Liver (tissue), 9 donors: Measurements from ENCODE around the gene PPP2R3A. TPM values are rescaled to one million over a fixed set of nuclear protein-coding genes. Genes with fewer than 3 reads are reported as not detected.

Source experiments
- DNase-seq: peaks from one replicate; pipeline ENCODE4 v3.0.0-alpha.2; 2017; ENCODE audit warnings: low spot score
- H3K27ac ChIP-seq, 2 donors: one replicate each; pipeline ENCODE4 v1.7.0; 2013; ENCODE audit warnings: inconsistent platforms in 2 of 2, low read length in 2 of 2, control low read depth in 1 of 2, low read depth in 1 of 2, mild to moderate bottlenecking in 1 of 2
- H3K27me3 ChIP-seq, 4 donors: one replicate each; pipeline versions ENCODE4 v1.6.1 to v1.7.0; 2013; ENCODE audit warnings: low read length in 3 of 4, inconsistent platforms in 1 of 4, mild to moderate bottlenecking in 1 of 4, moderate library complexity in 1 of 4; ENCODE audit not compliant: control insufficient read depth in 4 of 4, insufficient read depth in 4 of 4
- H3K36me3 ChIP-seq, 4 donors: one replicate each; pipeline versions ENCODE4 v1.6.1 to v1.7.0; 2013; ENCODE audit warnings: low read length in 3 of 4, mild to moderate bottlenecking in 3 of 4, low read depth in 1 of 4, moderate library complexity in 1 of 4; ENCODE audit not compliant: control insufficient read depth in 4 of 4, insufficient read depth in 3 of 4
- H3K4me1 ChIP-seq, 4 donors: one replicate each; pipeline versions ENCODE4 v1.6.1 to v1.7.0; 2013; ENCODE audit warnings: low read length in 3 of 4, mild to moderate bottlenecking in 3 of 4, moderate library complexity in 1 of 4; ENCODE audit not compliant: control insufficient read depth in 4 of 4, insufficient read depth in 4 of 4
- H3K4me3 ChIP-seq, 3 donors: one replicate each; pipeline versions ENCODE4 v1.6.1 to v1.7.0; 2013; ENCODE audit warnings: low read length in 3 of 3, control low read depth in 1 of 3, low read depth in 1 of 3, mild to moderate bottlenecking in 1 of 3
- H3K9ac ChIP-seq, 2 donors: one replicate each; pipeline ENCODE4 v1.7.0; 2013; ENCODE audit warnings: low read length in 2 of 2, mild to moderate bottlenecking in 2 of 2, moderate library complexity in 2 of 2, control low read depth in 1 of 2, low read depth in 1 of 2
- H3K9me3 ChIP-seq, 4 donors: one replicate each; pipeline versions ENCODE4 v1.6.1 to v1.7.0; 2013; ENCODE audit warnings: low read length in 3 of 4; ENCODE audit not compliant: control insufficient read depth in 4 of 4
- FOXA1 ChIP-seq: IDR thresholded peaks from 2 replicates; pipeline ENCODE4 v1.6.1; 2016; ENCODE audit warnings: antibody characterized with exemption
- FOXA2 ChIP-seq: IDR thresholded peaks from 2 replicates; pipeline ENCODE4 v1.6.1; 2016; ENCODE audit warnings: antibody characterized with exemption
- GABPA ChIP-seq, 2 donors: IDR thresholded peaks in 1 of 2; conservative IDR thresholded peaks in 1 of 2; 2 replicates each; pipeline ENCODE4 v1.6.1; 2016; ENCODE audit warnings: antibody characterized with exemption in 2 of 2, mild to moderate bottlenecking in 1 of 2, moderate library complexity in 1 of 2
- HNF4G ChIP-seq: IDR thresholded peaks from 2 replicates; pipeline ENCODE4 v1.6.1; 2016; ENCODE audit warnings: antibody characterized with exemption
- JUND ChIP-seq, 2 donors: IDR thresholded peaks; 2 replicates each; pipeline ENCODE4 v1.6.1; 2016; ENCODE audit warnings: antibody characterized with exemption in 2 of 2
- NR2F2 ChIP-seq: IDR thresholded peaks from 2 replicates; pipeline ENCODE4 v1.6.1; 2016; ENCODE audit warnings: antibody characterized with exemption
- RAD21 ChIP-seq, 2 donors: IDR thresholded peaks; 2 replicates each; pipeline ENCODE4 v1.6.1; 2016; ENCODE audit warnings: antibody characterized with exemption in 2 of 2, mild to moderate bottlenecking in 2 of 2
- RXRA ChIP-seq, 2 donors: IDR thresholded peaks; 2 replicates each; pipeline ENCODE4 v1.6.1; 2017 to 2018; ENCODE audit warnings: antibody characterized with exemption in 2 of 2, mild to moderate bottlenecking in 1 of 2
- SP1 ChIP-seq: IDR thresholded peaks from 2 replicates; pipeline ENCODE4 v1.6.1; 2018; ENCODE audit warnings: antibody characterized with exemption, mild to moderate bottlenecking
- TAF1 ChIP-seq: conservative IDR thresholded peaks from 2 replicates; pipeline ENCODE4 v1.6.1; 2016; ENCODE audit warnings: antibody characterized with exemption, mild to moderate bottlenecking
- YY1 ChIP-seq: IDR thresholded peaks from 2 replicates; pipeline ENCODE4 v1.6.1; 2016; ENCODE audit warnings: antibody characterized with exemption, mild to moderate bottlenecking
- WGBS: extraction: QIAGEN DNeasy Blood & Tissue Kit; methylation state at CpG from one replicate; pipeline ENCODE4 v1.1.7; 2013; 5-methylcytosine and 5-hydroxymethylcytosine counted together
- polyA plus RNA-seq, 2 donors: library from polyadenylated mRNA; stranded (reverse) in 1 of 2; unstranded in 1 of 2; fragments of 200-250 nt in 1 of 2; fragments of >200 nt in 1 of 2; fragmentation: Nextera tagmentation in 1 of 2; extraction: Ambion mirVana in 1 of 2; gene quantifications; one replicate each; pipeline versions ENCODE4 v1.2.1 to v1.2.3, GENCODE V29; 2013 to 2015
- total RNA-seq, 2 donors: library from RNA; depleted of rRNA; stranded (reverse); fragments of >200 nt; gene quantifications; one replicate each; pipeline ENCODE4 v1.2.3, GENCODE V29; 2014
- TF ChIP-seq, protein P1 (sequence below): fragments of 150-350 bp; IDR thresholded peaks from 2 replicates; pipeline ENCODE4 v1.5.1; 2017; ENCODE audit warnings: improper control_type of control experiment, low read depth, low read length; ENCODE audit not compliant: missing input control
- TF ChIP-seq, protein P2 (sequence below): IDR thresholded peaks from 2 replicates; pipeline ENCODE4 v1.6.1; 2016; ENCODE audit warnings: antibody characterized with exemption, mild to moderate bottlenecking
- TF ChIP-seq, protein P3 (sequence below): IDR thresholded peaks from 2 replicates; pipeline ENCODE4 v1.6.1; 2016; ENCODE audit warnings: antibody characterized with exemption
- TF ChIP-seq, protein P4 (sequence below): IDR thresholded peaks from 2 replicates; pipeline ENCODE4 v1.6.1; 2016; ENCODE audit warnings: antibody characterized with exemption
- donor health status: healthy.
- donor health status: healthy.
- donor health status: healthy.
- donor health status: healthy.
- donor health status: healthy.

PPP2R3A gene
- total and polyA plus RNA-seq, 4 donors, result 0.54 to 3.3 (median 1.6) TPM

DNA sequence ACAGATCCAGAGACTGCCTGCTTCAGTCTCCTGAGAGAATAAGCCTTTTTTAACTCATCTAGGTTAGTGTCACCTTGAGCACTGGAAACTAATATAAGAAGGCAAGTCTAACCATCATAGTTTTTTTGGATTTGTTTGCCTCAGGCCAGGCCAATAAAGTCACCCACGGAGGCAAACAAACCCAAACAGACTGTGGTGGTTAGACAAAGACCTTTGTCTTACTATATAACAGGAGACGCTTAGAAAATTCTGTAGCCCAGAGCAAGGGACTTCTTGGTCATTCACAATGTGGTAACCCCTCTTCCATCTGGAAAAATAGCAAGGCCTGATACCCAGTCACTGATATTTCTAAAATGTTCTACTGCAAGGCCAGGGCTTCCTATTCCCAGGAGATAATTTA is 45.3 kb upstream of the PPP2R3A start:
- Histone ChIP-seq H3K9ac (no peak overlapping the region), H3K9me3 (no peaks in the 10 kb centered on the region), H3K27me3 (no peaks in the 10 kb centered on the region), H3K36me3 (no peaks in the 10 kb centered on the region), H3K4me1 (peaks cover 0 to 6% (median 0%) of the 10 kb centered on the region in 4 donors), H3K4me3 (no peak overlapping the region), H3K27ac (no peak overlapping the region)
- DNase-seq, result no peak
- TF ChIP-seq RAD21 (IDR thresholded peaks at IDR 0.05), result no peak
- TF ChIP-seq, protein P1, sequence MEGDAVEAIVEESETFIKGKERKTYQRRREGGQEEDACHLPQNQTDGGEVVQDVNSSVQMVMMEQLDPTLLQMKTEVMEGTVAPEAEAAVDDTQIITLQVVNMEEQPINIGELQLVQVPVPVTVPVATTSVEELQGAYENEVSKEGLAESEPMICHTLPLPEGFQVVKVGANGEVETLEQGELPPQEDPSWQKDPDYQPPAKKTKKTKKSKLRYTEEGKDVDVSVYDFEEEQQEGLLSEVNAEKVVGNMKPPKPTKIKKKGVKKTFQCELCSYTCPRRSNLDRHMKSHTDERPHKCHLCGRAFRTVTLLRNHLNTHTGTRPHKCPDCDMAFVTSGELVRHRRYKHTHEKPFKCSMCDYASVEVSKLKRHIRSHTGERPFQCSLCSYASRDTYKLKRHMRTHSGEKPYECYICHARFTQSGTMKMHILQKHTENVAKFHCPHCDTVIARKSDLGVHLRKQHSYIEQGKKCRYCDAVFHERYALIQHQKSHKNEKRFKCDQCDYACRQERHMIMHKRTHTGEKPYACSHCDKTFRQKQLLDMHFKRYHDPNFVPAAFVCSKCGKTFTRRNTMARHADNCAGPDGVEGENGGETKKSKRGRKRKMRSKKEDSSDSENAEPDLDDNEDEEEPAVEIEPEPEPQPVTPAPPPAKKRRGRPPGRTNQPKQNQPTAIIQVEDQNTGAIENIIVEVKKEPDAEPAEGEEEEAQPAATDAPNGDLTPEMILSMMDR, result no peak
- TF ChIP-seq SP1, result no peak
- TF ChIP-seq, protein P2, sequence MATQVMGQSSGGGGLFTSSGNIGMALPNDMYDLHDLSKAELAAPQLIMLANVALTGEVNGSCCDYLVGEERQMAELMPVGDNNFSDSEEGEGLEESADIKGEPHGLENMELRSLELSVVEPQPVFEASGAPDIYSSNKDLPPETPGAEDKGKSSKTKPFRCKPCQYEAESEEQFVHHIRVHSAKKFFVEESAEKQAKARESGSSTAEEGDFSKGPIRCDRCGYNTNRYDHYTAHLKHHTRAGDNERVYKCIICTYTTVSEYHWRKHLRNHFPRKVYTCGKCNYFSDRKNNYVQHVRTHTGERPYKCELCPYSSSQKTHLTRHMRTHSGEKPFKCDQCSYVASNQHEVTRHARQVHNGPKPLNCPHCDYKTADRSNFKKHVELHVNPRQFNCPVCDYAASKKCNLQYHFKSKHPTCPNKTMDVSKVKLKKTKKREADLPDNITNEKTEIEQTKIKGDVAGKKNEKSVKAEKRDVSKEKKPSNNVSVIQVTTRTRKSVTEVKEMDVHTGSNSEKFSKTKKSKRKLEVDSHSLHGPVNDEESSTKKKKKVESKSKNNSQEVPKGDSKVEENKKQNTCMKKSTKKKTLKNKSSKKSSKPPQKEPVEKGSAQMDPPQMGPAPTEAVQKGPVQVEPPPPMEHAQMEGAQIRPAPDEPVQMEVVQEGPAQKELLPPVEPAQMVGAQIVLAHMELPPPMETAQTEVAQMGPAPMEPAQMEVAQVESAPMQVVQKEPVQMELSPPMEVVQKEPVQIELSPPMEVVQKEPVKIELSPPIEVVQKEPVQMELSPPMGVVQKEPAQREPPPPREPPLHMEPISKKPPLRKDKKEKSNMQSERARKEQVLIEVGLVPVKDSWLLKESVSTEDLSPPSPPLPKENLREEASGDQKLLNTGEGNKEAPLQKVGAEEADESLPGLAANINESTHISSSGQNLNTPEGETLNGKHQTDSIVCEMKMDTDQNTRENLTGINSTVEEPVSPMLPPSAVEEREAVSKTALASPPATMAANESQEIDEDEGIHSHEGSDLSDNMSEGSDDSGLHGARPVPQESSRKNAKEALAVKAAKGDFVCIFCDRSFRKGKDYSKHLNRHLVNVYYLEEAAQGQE, result no peak
- no peak for TF ChIP-seq RXRA (IDR thresholded peaks at IDR 0.05)
- no peak for TF ChIP-seq HNF4G
- WGBS, result 82% methylated on average over 2 of the region's 2 CpGs

DNA sequence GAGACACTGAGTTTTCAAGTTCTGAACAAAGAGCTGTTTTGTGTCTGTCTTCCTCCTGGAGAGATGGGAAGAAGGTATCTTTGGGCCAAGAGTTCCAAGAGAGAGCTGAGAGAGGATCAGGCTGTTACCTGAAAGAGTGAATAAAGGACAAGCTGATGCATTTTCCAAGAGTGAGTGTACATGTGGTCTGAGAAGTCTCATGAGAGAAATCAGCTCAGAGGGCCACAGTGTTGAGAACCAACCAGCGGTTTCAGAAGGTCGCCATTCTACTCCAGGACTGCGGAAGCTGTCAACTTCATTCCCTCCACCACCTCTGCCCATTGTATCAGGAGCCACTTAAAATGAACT is 42.7 kb upstream of the PPP2R3A start:
- TF ChIP-seq RXRA (IDR thresholded peaks at IDR 0.05), result no peak
- Histone ChIP-seq H3K27me3 (no peaks in the 10 kb centered on the region), H3K4me3 (no peak overlapping the region), H3K27ac (no peak overlapping the region), H3K9ac (no peak overlapping the region), H3K36me3 (no peaks in the 10 kb centered on the region), H3K4me1 (no peaks in the 10 kb centered on the region), H3K9me3 (no peaks in the 10 kb centered on the region)
- DNase-seq, result no peak
- 93% methylated on average over 3 of the region's 3 CpGs for WGBS

DNA sequence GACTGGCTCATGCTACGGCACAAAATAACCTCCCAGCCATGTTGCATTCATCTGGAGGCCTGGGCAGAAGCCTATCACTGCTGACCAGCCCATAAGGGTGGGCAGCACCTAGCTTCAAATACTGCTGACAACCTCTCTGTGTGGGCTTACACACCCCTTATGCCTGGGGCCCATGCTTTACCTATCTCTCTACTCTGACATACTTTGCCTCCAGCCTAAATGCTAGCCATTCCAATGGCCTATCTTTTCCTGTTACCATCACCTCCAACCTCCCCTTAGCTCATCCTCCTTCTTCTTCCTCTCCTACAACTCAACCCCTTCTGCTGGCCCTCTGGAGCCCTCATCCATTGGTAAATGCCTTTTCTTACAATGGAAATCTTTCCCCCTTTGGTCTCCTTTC is 41.0 kb upstream of the PPP2R3A start:
- Histone ChIP-seq H3K27me3 (no peaks in the 10 kb centered on the region), H3K27ac (no peak overlapping the region), H3K9ac (no peak overlapping the region), H3K4me1 (no peaks in the 10 kb centered on the region), H3K36me3 (no peaks in the 10 kb centered on the region), H3K9me3 (no peaks in the 10 kb centered on the region), H3K4me3 (no peak overlapping the region)
- DNase-seq, result no peak
- WGBS, result 88% methylated on average over 1 of the region's 1 CpG
- TF ChIP-seq JUND (IDR thresholded peaks at IDR 0.05) (no peak), RAD21 (IDR thresholded peaks at IDR 0.05) (no peak), GABPA (IDR thresholded peaks at IDR 0.05 in 1 of 2, conservative IDR thresholded peaks at IDR 0.05 in 1 of 2) (no peak), YY1 (no peak), RXRA (IDR thresholded peaks at IDR 0.05) (no peak), FOXA2 (no peak), NR2F2 (no peak), FOXA1 (no peak), TAF1 (no peak), HNF4G (no peak)
- TF ChIP-seq, protein P3, sequence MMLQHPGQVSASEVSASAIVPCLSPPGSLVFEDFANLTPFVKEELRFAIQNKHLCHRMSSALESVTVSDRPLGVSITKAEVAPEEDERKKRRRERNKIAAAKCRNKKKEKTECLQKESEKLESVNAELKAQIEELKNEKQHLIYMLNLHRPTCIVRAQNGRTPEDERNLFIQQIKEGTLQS, result no peak
- TF ChIP-seq, protein P4, sequence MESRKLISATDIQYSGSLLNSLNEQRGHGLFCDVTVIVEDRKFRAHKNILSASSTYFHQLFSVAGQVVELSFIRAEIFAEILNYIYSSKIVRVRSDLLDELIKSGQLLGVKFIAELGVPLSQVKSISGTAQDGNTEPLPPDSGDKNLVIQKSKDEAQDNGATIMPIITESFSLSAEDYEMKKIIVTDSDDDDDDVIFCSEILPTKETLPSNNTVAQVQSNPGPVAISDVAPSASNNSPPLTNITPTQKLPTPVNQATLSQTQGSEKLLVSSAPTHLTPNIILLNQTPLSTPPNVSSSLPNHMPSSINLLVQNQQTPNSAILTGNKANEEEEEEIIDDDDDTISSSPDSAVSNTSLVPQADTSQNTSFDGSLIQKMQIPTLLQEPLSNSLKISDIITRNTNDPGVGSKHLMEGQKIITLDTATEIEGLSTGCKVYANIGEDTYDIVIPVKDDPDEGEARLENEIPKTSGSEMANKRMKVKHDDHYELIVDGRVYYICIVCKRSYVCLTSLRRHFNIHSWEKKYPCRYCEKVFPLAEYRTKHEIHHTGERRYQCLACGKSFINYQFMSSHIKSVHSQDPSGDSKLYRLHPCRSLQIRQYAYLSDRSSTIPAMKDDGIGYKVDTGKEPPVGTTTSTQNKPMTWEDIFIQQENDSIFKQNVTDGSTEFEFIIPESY, result no peak
- TF ChIP-seq, protein P2, result no peak
- TF ChIP-seq, protein P1, result no peak
